Tibial nerve (tissue), 4 donors: ENCODE data around the gene ALG2.

ENCODE experiments used
- CTCF ChIP-seq, 5 experiments: fragments of 200-600 bp in 3 of 5; fragments of 450-650 bp in 2 of 5; sonication (generic) in 3 of 5; IDR thresholded peaks; one replicate each; pipeline ENCODE4 v1.5.1; 2016 to 2019; ENCODE audit warnings: antibody characterized with exemption in 5 of 5, mild to moderate bottlenecking in 3 of 5, moderate library complexity in 2 of 5
- EP300 ChIP-seq, 2 donors: sonication (generic); formaldehyde crosslinking; IDR thresholded peaks; one replicate each; pipeline ENCODE4 v1.6.1; 2017; ENCODE audit warnings: antibody characterized with exemption in 2 of 2, mild to moderate bottlenecking in 1 of 2
- POLR2A ChIP-seq, 2 donors: fragments of 450-650 bp; IDR thresholded peaks; one replicate each; pipeline ENCODE4 v1.6.1; 2017; ENCODE audit warnings: antibody characterized with exemption in 2 of 2, mild to moderate bottlenecking in 2 of 2, moderate library complexity in 2 of 2

- TF ChIP-seq CTCF (IDR thresholded peaks at IDR 0.05), result no peak
- no peak for TF ChIP-seq EP300 (IDR thresholded peaks at IDR 0.05)
- TF ChIP-seq POLR2A (IDR thresholded peaks at IDR 0.05), result no peak
These were observed 31.7 kb downstream of the ALG2 start for GRCh38 chr9:99189887-99190596.
